PFSK-1 (cell line): ENCODE data around the gene DLX1.

ENCODE experiments used
- FOXP2 ChIP-seq: optimal IDR thresholded peaks from 2 replicates; pipeline ENCODE3; 2011; ENCODE audit warnings: borderline replicate concordance, control low read depth, inconsistent platforms; ENCODE audit not compliant: insufficient read depth; ENCODE audit errors: extremely low read length, extremely low read depth
- POLR2AphosphoS5 ChIP-seq: IDR thresholded peaks from 2 replicates; pipeline ENCODE4 v1.6.1; 2012; ENCODE audit warnings: low read depth, mild to moderate bottlenecking, control low read depth, low read length, moderate library complexity
- SIN3A ChIP-seq: IDR thresholded peaks from 2 replicates; pipeline ENCODE4 v1.6.1; 2012; ENCODE audit warnings: mild to moderate bottlenecking, low read length, moderate library complexity, borderline replicate concordance; ENCODE audit not compliant: insufficient read depth
- TAF1 ChIP-seq: IDR thresholded peaks from 2 replicates; pipeline ENCODE4 v1.6.1; 2012; ENCODE audit warnings: low read length, control low read depth, borderline replicate concordance; ENCODE audit not compliant: insufficient read depth

The DLX1 gene

GRCh38 chr2:172137109-172137508 lies 51.8 kb downstream of the DLX1 start:
- TF ChIP-seq POLR2AphosphoS5 (no peak), SIN3A (no peak)

- TF ChIP-seq TAF1 (no peak), FOXP2 (no peak)
Observed at GRCh38 chr2:172137943-172138342, 52.6 kb downstream of the DLX1 start.
